Measurements from ENCODE around the gene DTNBP1.
"Not testable (repeated sequence)": the region's sequence is repeated elsewhere in the genome, so short reads cannot be mapped to it uniquely, and the experiment has no call there.

Gene DTNBP1

DNA sequence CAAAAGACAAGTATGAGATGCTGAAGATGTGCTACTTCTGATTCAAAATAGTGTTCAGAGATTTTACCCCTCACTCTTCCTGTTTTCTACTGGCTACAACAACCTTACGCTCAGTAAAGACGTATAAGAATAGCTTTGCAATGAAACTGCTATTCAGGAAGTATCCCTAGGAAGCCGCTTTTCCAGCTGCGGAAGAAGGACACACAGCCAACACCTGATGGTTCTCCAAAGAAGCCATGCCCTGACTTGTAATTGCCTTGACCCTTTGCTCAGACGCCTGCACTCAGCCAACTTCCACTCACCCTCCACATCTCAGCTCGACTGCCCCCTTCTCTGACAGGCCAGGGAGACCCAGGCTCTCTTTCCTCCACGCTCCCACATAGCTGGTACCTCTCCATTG is 111.6 kb downstream of the DTNBP1 start:
- no peak for DNase-seq (ENCODE audit: low read depth)
- no peak overlapping the region for H3K4me3 ChIP-seq (ENCODE audit: low read depth, low read length)
- TF ChIP-seq CTCF (IDR thresholded peaks at IDR 0.05; ENCODE audit: low read depth, low read length, missing control alignments): no peak

DNA sequence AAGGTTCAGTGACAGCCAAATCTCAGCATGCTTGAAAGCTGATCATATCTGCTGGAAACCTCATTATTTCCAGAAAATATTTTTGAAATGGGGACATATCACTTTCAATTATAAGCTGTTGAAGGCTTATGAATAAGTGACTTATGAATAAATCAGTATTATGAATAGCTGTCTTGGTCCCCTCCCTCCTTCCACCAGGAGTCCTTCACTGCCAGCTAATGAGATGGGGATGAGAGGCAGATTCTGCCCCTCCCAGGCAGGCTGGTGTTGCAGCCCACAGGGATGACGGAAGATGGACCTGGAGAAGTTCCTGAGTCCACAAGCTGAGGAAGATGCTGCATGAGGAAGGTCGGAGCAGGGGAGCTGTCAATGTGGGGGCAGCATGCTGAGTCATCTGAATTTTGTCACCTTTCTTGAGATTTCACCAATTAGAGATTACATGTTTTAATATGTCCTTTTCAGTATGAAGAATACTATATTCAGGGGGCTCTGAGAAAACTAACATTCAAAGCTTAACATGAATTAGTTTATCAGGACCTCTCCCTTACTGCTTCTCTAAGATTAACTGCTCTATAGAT is 112.2 kb downstream of the DTNBP1 start:
- H3K4me3 ChIP-seq (ENCODE audit: low read depth, low read length): no peak overlapping the region
- no peak for DNase-seq (ENCODE audit: low read depth)
- no peak for TF ChIP-seq CTCF (IDR thresholded peaks at IDR 0.05; ENCODE audit: low read depth, low read length, missing control alignments)

GRCh38 chr6:15549371-15549770 is 113.5 kb downstream of the DTNBP1 start:
- H3K4me3 ChIP-seq (ENCODE audit: low read depth, low read length): no peak overlapping the region
- TF ChIP-seq CTCF (IDR thresholded peaks at IDR 0.05; ENCODE audit: low read depth, low read length, missing control alignments): no peak
- no peak for DNase-seq (ENCODE audit: low read depth)

GRCh38 chr6:15547400-15547799 is 115.4 kb downstream of the DTNBP1 start:
- no peak overlapping the region for H3K4me3 ChIP-seq (ENCODE audit: low read depth, low read length)
- TF ChIP-seq CTCF (IDR thresholded peaks at IDR 0.05; ENCODE audit: low read depth, low read length, missing control alignments): no peak
- DNase-seq (ENCODE audit: low read depth): no peak

- no peak overlapping the region for H3K4me3 ChIP-seq (ENCODE audit: low read depth, low read length)
- no peak for TF ChIP-seq CTCF (IDR thresholded peaks at IDR 0.05; ENCODE audit: low read depth, low read length, missing control alignments)
- DNase-seq (ENCODE audit: low read depth): no peak
These were observed 116.2 kb downstream of the DTNBP1 start for GRCh38 chr6:15546591-15546990.

GRCh38 chr6:15544321-15544900 is 118.4 kb downstream of the DTNBP1 start:
- no peak overlapping the region for H3K4me3 ChIP-seq (ENCODE audit: low read depth, low read length)
- no peak for TF ChIP-seq CTCF (IDR thresholded peaks at IDR 0.05; ENCODE audit: low read depth, low read length, missing control alignments)
- no peak for DNase-seq (ENCODE audit: low read depth)

DNA sequence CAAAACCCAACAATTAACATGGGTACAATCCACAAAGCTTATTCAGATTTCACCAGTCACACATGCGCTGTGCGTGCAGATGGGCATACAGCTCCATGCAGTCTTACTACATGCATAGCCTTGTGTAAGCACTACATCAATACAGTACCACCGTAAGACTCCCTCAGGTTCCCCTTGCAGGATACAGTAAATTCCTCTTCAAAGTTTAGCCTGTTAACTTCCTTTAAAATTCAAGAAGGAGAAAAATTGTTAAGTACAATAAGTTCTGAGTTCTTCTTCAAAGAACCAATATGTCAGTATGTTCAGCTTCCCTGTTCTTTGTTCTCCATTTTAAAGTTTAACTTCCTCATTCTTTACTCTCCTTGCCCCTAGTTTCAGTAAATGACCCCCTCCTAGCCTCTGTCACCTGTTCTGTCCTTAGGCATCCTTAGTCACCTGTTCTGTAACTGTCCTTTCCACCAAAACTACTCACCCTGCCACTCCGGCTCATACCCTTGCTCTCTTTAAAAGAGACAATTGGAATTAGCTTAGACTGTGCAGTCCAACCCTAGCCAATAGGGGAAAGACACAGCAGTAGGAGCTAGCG is 119.4 kb downstream of the DTNBP1 start:
- DNase-seq (ENCODE audit: low read depth); H3K4me3 ChIP-seq (ENCODE audit: low read depth, low read length): not testable (repeated sequence)

All from GM12864 (cell line).